GM18870 (cell line): ENCODE measurements around the gene PTK6.
"Not testable (repeated sequence)": the region's sequence is repeated elsewhere in the genome, so short reads cannot be mapped to it uniquely, and the experiment has no call there.

ENCODE experiments used
- ATAC-seq: cut with Tn5 transposase; IDR thresholded peaks from one replicate; pipeline ENCODE4 v1.9.1; 2021; ENCODE audit warnings: moderate library complexity; ENCODE audit not compliant: unreplicated experiment

PTK6 gene

DNA sequence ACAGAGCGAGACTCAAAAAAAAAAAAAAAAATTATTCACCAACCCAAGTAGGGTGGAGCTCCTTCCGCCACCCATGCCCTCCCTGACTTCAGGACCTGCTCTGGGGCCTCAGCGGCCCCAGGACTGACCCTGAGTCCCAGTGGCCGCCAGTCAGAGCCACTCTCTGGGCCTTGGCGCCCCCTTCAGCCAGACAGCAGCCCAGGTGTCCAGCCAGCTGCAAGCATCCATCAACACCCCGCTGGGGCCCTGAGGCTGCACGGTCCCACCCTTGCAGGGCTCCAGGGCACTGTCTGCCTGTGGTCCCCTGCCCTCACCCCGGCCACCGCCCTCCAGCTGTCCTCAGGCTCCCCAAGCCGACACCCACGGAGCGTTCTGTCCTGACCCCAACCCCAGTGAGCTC, 53.3 kb downstream of the PTK6 start:
- ATAC-seq = no peak

DNA sequence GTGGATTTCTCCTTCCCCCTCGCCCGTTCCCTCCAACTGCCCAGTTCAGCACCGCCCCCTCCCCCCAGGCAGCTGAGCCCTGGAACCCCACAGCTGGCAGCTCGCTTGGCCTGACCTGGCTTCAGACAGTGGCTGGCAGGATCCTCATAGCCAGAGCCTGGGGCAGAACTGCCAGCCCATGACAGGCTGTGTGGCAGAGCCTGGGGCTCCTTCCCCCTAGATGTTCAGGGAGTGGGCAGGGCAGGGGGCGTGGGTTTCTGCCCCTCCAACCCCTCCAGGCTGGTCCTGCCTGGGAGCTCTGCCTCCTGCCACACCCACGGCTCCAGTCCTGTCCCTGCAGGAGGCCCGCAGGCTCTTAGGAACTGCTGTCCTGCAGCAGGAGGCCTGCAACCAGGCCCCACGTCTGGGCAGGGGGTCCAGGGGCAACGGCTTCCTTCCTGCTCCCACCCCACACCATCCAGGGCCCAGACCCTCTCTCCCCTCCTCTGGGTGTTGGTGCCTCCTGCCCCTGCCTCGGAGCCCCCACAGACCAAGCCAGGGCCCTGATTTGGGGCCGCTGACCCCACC, 55.1 kb downstream of the PTK6 start:
- ATAC-seq = no peak

- no peak for ATAC-seq
These were observed 55.7 kb downstream of the PTK6 start for GRCh38 chr20:63481503-63481902.

DNA sequence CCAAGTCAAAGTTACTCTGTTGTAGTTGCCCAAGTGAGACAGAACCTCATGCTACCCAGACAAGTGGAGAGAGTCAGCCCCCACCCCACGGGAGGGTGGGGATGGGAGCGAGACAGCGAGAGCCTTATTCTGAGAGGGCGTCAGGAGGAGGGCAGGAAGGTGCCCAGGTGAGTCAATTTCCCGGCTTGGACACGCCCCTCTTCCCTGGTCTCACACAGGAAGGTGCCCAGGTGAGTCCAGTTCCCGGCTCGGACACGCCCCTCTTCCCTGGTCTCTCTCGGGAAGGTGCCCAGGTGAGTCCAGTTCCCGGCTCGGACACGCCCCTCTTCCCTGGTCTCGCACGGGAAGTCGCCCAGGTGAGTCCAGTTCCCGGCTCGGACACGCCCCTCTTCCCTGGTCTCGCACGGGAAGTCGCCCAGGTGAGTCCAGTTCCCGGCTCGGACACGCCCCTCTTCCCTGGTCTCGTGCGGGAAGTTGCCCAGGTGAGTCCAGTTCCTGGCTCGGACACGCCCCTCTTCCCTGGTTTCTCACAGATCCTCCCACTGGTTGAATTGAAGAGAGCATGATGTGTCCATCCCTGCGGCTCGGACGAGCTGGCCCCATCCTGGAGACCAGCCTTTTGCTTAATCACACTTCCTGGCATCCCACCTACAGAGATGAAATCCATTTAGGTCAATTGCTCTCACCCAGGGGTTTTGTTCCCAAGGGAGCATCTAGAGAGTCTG, 57.3 kb downstream of the PTK6 start:
- ATAC-seq = not testable (repeated sequence)

DNA sequence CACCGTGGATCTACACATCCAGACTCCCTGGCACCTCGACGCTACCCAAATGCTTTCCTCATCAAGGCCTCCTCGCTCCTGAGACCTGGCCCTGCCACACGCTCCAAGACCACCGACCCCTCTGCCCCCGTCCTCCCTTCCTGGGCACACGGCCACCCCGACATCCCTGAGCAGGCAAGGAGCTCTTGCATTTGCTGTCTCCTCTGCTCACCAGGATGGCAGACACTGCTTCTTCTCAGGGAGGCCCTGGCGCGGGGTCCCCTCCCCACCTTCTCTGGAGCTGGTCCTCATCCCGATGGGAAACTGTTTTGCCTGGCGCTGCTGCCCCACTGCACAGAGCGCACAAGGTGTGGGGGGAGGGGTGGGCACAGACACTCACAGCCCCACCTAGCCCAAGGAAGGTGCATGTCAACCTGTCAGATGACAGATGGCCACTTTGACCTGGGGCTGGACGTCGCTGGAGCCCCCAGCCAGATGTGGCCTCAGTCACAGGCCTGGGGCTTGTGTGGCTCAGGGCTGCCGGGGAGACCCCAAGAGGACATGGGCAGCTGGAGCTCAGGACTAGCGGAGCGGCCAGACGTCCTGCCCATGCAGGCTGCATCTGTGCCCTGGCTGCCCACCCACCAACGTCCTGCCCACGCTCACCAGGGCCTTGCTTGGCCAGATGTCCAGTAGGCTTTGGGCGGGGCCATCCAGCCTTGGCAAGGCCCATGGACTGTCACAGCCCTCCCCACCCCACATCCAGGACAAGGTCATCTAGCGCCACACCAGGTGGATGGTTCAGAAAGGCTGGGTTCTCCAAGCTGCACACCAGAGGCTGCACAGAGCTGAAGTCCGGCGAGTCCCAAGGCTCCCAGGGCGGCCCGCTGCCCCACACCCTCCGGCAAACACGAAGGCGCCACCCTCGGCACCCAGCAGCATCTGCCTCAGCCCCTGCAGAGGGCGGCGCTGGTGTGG, 58.6 kb downstream of the PTK6 start:
- ATAC-seq = no peak
